Peyer's patch (tissue), 4 donors: ENCODE data around the gene NPTN.

Experiments
- POLR2A ChIP-seq, 2 donors: fragments of 450-650 bp; IDR thresholded peaks; one replicate each; pipeline ENCODE4 v1.5.1; 2017; ENCODE audit warnings: antibody characterized with exemption in 2 of 2, mild to moderate bottlenecking in 2 of 2, moderate library complexity in 2 of 2
- TF ChIP-seq, protein P1 (sequence below), 6 experiments: fragments of 450-650 bp in 4 of 6; fragments of 200-600 bp in 2 of 6; sonication (generic) in 1 of 6; IDR thresholded peaks; one replicate each; pipeline ENCODE4 v1.5.1; 2017 to 2019; ENCODE audit warnings: antibody characterized with exemption in 6 of 6, mild to moderate bottlenecking in 3 of 6, moderate library complexity in 1 of 6

DNA sequence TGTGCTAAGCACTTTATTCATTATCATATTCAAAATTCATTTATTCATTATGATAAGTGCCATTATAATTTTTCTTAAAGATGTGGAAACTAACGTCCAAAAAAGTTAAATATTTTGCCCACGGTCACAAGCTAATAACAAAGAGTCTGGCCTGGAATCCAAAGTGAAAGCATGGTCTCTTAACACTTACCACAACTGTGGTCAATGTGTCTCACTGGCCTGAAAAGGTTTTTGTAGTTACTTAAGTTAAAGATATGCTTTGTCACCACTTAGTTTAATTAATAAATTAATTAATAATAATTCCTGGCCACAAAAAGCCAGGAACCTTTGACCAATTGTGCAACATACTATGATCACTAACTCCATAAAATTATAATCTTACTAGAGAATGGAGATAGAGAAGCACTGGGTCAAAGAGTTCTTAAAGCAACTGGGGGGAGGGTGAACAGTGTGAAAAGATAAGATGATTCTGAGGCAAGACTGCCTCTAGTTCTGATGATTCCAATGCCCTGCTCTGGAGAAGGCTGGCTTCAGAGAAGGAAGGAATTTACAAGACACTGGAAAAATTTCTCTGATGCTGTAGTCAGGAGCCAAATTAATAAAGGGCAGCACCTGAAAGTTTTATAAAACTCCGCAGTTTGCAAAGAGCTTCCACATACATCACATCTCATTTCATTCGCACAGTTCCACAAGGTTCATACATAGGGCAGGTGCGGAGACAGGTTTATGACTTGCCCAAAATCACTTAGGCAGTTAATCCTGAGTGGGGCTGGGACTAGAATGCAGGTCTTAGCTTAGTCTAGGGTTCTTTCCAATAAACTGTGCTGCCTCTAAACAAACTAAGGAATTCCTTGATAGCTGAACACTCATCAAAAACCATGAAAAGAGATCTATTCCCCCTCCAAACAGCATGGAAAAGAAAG is 32.5 kb downstream of the NPTN start:
- TF ChIP-seq, protein P1, sequence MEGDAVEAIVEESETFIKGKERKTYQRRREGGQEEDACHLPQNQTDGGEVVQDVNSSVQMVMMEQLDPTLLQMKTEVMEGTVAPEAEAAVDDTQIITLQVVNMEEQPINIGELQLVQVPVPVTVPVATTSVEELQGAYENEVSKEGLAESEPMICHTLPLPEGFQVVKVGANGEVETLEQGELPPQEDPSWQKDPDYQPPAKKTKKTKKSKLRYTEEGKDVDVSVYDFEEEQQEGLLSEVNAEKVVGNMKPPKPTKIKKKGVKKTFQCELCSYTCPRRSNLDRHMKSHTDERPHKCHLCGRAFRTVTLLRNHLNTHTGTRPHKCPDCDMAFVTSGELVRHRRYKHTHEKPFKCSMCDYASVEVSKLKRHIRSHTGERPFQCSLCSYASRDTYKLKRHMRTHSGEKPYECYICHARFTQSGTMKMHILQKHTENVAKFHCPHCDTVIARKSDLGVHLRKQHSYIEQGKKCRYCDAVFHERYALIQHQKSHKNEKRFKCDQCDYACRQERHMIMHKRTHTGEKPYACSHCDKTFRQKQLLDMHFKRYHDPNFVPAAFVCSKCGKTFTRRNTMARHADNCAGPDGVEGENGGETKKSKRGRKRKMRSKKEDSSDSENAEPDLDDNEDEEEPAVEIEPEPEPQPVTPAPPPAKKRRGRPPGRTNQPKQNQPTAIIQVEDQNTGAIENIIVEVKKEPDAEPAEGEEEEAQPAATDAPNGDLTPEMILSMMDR (IDR thresholded peaks at IDR 0.05) = no peak
- no peak for TF ChIP-seq POLR2A (IDR thresholded peaks at IDR 0.05)
